WERI-Rb-1 (cell line): Measurements from ENCODE around the gene DLGAP4.

Experiments
- DNase-seq: peaks from one replicate; pipeline ENCODE4 v3.0.0-alpha.2; 2020
- H3K27ac ChIP-seq: fragments of 250-450 bp; sonication (Bioruptor Pico); 2 replicates; pipeline ENCODE4 v1.5.1; 2020; ENCODE audit warnings: mild to moderate bottlenecking, moderate library complexity
- H3K27me3 ChIP-seq: fragments of 250-450 bp; sonication (Bioruptor Pico); 2 replicates; pipeline ENCODE4 v1.5.1; 2021; ENCODE audit warnings: mild to moderate bottlenecking, low read depth, moderate library complexity; ENCODE audit not compliant: insufficient read depth, severe bottlenecking
- H3K36me3 ChIP-seq: fragments of 250-450 bp; sonication (Bioruptor Pico); 2 replicates; pipeline ENCODE4 v1.5.1; 2020; ENCODE audit warnings: mild to moderate bottlenecking, moderate library complexity
- H3K4me3 ChIP-seq: 2 replicates; pipeline ENCODE4 v1.5.1; 2011; ENCODE audit warnings: low read depth, mild to moderate bottlenecking, control low read depth, low read length
- H3K9me3 ChIP-seq: fragments of 250-450 bp; sonication (Bioruptor Pico); 2 replicates; pipeline ENCODE4 v1.5.1; 2021; ENCODE audit warnings: mild to moderate bottlenecking, moderate library complexity; ENCODE audit not compliant: severe bottlenecking
- TF ChIP-seq, protein P1 (sequence below): IDR thresholded peaks from 2 replicates; pipeline ENCODE4 v1.5.1; 2011; ENCODE audit warnings: low read depth, mild to moderate bottlenecking, control low read depth, inconsistent platforms, low read length

The DLGAP4 gene

DNA sequence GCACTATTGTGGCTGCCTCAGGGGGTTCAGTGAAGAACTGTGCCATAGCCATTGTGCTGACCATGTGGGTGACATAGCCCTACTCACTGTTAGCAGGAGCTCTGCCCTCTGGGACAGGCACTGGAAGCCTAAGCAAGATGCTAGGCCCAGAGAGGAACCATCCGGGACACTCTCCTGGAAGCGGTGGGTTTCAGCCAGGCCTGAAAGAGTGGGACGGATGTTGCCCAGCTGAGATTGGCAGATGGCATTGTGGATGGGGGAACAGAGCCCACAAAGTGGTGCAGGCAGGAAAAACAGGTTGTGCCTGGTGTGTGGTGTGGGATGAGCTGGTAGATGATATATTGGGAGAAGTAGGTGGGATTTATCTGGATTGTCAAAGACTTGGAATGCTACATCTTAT, 40.1 kb downstream of the DLGAP4 start:
- no peaks in the 10 kb centered on the region for H3K27me3 ChIP-seq
- H3K36me3 ChIP-seq = no peaks in the 10 kb centered on the region
- no peak for DNase-seq
- H3K27ac ChIP-seq = no peak overlapping the region
- TF ChIP-seq, protein P1, sequence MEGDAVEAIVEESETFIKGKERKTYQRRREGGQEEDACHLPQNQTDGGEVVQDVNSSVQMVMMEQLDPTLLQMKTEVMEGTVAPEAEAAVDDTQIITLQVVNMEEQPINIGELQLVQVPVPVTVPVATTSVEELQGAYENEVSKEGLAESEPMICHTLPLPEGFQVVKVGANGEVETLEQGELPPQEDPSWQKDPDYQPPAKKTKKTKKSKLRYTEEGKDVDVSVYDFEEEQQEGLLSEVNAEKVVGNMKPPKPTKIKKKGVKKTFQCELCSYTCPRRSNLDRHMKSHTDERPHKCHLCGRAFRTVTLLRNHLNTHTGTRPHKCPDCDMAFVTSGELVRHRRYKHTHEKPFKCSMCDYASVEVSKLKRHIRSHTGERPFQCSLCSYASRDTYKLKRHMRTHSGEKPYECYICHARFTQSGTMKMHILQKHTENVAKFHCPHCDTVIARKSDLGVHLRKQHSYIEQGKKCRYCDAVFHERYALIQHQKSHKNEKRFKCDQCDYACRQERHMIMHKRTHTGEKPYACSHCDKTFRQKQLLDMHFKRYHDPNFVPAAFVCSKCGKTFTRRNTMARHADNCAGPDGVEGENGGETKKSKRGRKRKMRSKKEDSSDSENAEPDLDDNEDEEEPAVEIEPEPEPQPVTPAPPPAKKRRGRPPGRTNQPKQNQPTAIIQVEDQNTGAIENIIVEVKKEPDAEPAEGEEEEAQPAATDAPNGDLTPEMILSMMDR = no peak
- H3K9me3 ChIP-seq = no peaks in the 10 kb centered on the region
- H3K4me3 ChIP-seq = no peak overlapping the region

DNA sequence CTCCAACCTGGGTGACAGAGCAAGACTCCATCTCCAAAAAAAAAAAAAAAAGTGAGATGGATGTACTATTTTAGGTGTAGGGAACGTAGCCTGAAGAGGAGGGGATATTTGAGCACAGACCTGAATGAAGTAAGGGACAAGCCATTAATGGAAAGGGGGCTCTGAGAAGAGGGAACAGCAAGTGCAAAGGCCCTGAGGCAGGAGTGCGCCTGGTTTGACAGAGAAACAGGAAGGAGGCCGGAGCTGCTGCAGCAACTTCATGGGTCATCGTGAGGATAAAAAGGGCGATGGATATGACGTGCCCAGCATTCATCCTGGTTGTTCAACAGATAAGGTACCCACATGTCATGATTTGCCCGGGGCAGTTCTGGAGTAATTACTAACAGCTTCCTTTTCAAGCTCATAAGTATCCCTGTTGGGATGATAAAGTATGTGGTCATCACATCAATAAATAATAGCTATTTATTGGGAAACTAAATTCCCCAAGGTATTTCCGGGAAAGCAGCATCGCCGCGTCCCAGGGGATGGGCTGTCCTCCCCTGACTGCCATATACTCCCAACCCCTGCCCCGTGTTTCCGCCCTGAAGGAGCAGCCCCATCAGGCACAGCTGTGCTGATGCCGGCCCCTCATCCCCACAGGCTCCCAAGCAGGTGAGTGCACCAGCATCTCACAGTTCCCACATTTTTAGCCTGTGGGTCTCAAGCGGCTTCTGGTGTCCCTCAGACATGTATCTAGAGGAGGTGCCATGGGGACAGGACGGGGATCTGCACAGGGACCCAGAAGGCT, 43.4 kb downstream of the DLGAP4 start:
- H3K27me3 ChIP-seq = no peaks in the 10 kb centered on the region
- DNase-seq = no peak
- no peak overlapping the region for H3K4me3 ChIP-seq
- H3K9me3 ChIP-seq = no peaks in the 10 kb centered on the region
- TF ChIP-seq, protein P1 = no peak
- no peak overlapping the region for H3K27ac ChIP-seq
- H3K36me3 ChIP-seq = no peaks in the 10 kb centered on the region

DNA sequence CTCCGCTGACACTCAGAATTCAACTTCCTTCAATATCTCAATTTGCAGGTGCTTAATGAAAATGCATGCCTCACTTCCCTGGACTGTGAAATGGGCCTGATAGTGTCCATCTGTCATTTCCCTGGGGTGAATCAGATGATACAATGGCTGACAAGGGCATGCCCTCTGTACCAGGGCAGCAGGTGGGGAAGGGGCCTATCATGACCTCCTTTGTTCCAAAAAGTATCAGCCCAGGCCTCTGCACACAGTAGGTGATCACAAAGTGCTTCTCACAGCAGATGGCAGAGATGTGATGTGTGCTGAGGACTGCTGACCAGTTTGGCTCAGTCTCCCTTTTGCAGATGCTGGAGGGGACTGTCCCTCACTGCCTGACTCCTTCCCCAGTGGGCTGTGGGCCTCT, 44.3 kb downstream of the DLGAP4 start:
- no peak overlapping the region for H3K27ac ChIP-seq
- H3K36me3 ChIP-seq = no peaks in the 10 kb centered on the region
- no peaks in the 10 kb centered on the region for H3K9me3 ChIP-seq
- TF ChIP-seq, protein P1 = no peak
- no peak for DNase-seq
- no peaks in the 10 kb centered on the region for H3K27me3 ChIP-seq
- H3K4me3 ChIP-seq = no peak overlapping the region

DNA sequence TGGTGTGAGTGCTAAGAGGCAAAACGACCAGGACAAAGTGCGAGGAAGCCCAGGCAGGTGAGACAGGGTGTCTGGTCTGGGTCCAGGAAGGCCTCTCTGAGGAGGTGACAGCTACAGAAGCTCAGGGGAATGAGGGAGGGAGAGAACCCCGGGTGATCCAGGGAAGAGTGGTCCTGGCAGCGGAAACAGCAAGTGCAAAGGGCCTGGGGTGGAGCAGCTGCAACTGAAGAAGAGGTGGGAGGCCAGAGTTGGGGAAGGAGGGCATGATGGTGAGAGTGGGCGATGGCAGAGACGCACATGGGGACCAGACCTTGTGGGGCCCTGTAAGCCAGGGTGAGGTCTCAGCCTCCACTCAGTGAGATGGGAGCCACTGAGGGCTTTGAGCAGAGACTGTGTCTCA, 45.8 kb downstream of the DLGAP4 start:
- no peak overlapping the region for H3K4me3 ChIP-seq
- H3K27ac ChIP-seq = no peak overlapping the region
- no peaks in the 10 kb centered on the region for H3K36me3 ChIP-seq
- no peak for DNase-seq
- no peaks in the 10 kb centered on the region for H3K27me3 ChIP-seq
- TF ChIP-seq, protein P1 = no peak
- no peaks in the 10 kb centered on the region for H3K9me3 ChIP-seq

DNA sequence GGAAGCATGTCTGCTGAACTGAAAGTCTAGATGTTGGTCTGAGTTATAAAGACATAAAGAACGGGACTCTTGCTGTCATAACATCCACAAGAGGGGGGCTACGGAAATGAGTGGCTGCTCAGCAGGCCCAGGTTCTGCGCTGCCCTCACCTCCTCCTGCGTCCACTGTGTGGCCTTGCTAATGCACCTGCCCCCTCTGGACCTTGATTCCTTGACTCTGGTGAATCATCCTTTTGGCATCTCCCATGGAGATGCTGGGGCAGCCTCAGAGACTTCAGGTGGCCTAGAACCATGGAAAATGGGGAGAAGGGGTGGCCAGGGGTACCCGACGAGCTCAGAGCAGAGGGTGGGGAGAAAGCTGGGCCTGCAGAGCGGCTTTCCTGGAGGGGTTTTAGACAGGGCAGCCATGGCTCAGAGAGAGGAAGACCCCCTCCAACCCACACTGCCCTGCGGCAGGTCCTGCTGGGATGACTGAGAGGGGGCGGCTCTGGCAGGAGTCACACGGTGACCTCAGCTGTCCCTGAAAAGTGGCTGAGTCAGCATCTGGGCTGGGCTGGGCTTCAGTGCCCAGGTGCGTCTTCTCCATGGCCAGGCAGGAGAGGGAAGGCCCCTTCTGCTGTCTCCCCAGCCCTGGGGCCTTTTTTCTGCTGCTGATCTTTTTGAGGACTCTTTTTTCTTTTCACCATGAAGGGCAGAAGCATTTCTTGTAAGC, 46.9 kb downstream of the DLGAP4 start:
- H3K9me3 ChIP-seq = no peaks in the 10 kb centered on the region
- no peak for DNase-seq
- no peak overlapping the region for H3K27ac ChIP-seq
- no peak overlapping the region for H3K4me3 ChIP-seq
- no peaks in the 10 kb centered on the region for H3K27me3 ChIP-seq
- no peaks in the 10 kb centered on the region for H3K36me3 ChIP-seq
- TF ChIP-seq, protein P1 = no peak

DNA sequence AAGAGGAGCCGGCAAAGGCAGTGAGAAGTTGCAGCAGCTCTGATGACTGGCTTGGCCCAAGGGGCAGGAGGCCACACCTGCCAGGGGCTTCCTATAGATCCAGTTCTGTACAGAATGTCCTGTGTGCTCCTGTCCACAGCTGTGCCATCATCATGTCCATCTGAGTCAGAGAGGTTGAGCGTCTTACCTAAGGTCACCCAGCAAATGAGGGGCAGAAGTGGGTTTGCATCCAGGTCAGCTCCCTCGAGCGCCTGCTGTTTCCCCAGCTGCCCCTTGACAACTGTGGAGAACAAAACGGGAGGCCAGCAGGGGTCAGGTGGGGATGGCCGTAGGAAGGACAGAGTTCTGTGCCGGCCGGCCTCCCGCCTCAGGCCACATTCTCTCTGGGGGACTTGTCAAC, 47.6 kb downstream of the DLGAP4 start:
- no peaks in the 10 kb centered on the region for H3K27me3 ChIP-seq

More for the DNA sequence above, 47.6 kb downstream of the DLGAP4 start:
- TF ChIP-seq, protein P1 = no peak
- H3K4me3 ChIP-seq = no peak overlapping the region
- H3K27ac ChIP-seq = no peak overlapping the region
- no peak for DNase-seq
- H3K36me3 ChIP-seq = no peaks in the 10 kb centered on the region
- H3K9me3 ChIP-seq = no peaks in the 10 kb centered on the region
